H1 (cell line): ENCODE results near the gene ACRBP. TPM values are rescaled to one million over a fixed set of nuclear protein-coding genes. Genes with fewer than 3 reads are reported as not detected.

Source experiments
- CTCF ChIA-PET: fragments of 300-600 bp; sonication (Branson Sonifier 250); formaldehyde crosslinking; loops from one replicate; lab custom pipeline; 2021; ENCODE audit not compliant: partially characterized antibody; lab: Charles Lee
- POLR2A ChIA-PET: fragments of 300-600 bp; sonication (Branson Sonifier 250); formaldehyde crosslinking; loops from one replicate; lab custom pipeline; 2021; ENCODE audit warnings: inconsistent platforms; ENCODE audit not compliant: partially characterized antibody; lab: Charles Lee
- DNase-seq, 2 experiments: peaks; one replicate each; pipeline versions ENCODE4 v3.0.0 to v3.0.0-alpha.2; 2010 to 2022; ENCODE audit warnings: low spot score in 2 of 2, low read depth in 1 of 2, mixed read lengths in 1 of 2
- FAIRE-seq: peaks from 2 replicates; lab custom pipeline; 2011; peaks lifted over from hg19 to GRCh38; lab: Jason Lieb, UNC
- H2AFZ ChIP-seq: 2 replicates; pipeline ENCODE4 v1.8.1; 2012; ENCODE audit warnings: low read length, inconsistent platforms
- H2AK5ac ChIP-seq: 2 replicates; pipeline ENCODE4 v1.6.1; 2013; ENCODE audit warnings: low read depth, low read length
- H2BK120ac ChIP-seq: replicated peaks from 2 replicates; pipeline ENCODE3; 2013; ENCODE audit warnings: low read depth, low read length, inconsistent platforms
- H2BK12ac ChIP-seq: 2 replicates; pipeline ENCODE4 v1.6.1; 2013; ENCODE audit warnings: low read depth, low read length
- H2BK15ac ChIP-seq: 2 replicates; pipeline ENCODE4 v1.6.1; 2013; ENCODE audit warnings: low read length
- H2BK20ac ChIP-seq: 2 replicates; pipeline ENCODE4 v1.6.1; 2013; ENCODE audit warnings: low read length
- H2BK5ac ChIP-seq: 2 replicates; pipeline ENCODE4 v1.6.1; 2013; ENCODE audit warnings: low read depth, low read length
- H3K14ac ChIP-seq: 2 replicates; pipeline ENCODE4 v1.6.1; 2013; ENCODE audit warnings: inconsistent platforms; ENCODE audit not compliant: insufficient read length
- H3K18ac ChIP-seq: 2 replicates; pipeline ENCODE4 v1.6.1; 2013; ENCODE audit warnings: low read length; ENCODE audit errors: extremely low read depth
- H3K23ac ChIP-seq: 2 replicates; pipeline ENCODE4 v1.6.1; 2013; ENCODE audit warnings: inconsistent platforms; ENCODE audit not compliant: insufficient read length
- H3K23me2 ChIP-seq: 2 replicates; pipeline ENCODE4 v1.6.1; 2013; ENCODE audit warnings: low read depth, low read length
- H3K27ac ChIP-seq: 2 replicates; pipeline ENCODE4 v1.6.1; 2011; ENCODE audit warnings: low read depth, low read length, inconsistent platforms
- H3K27me3 ChIP-seq, 4 experiments: replicated peaks in 1 of 4; 1 replicate in 1 of 4; 2 replicates in 3 of 4; pipeline versions ENCODE4 v1.6.1 to v1.8.1; 2011 to 2013; ENCODE audit warnings: low read length in 3 of 4, mild to moderate bottlenecking in 3 of 4, inconsistent platforms in 2 of 4, mixed read lengths in 2 of 4, moderate library complexity in 1 of 4; ENCODE audit not compliant: control insufficient read depth in 3 of 4, insufficient read depth in 3 of 4; ENCODE audit errors: extremely low read depth in 1 of 4
- H3K36me3 ChIP-seq, 4 experiments: 2 replicates each; pipeline versions ENCODE4 v1.6.1 to v1.8.1; 2011 to 2013; ENCODE audit warnings: mild to moderate bottlenecking in 4 of 4, low read length in 3 of 4, moderate library complexity in 2 of 4, control low read depth in 1 of 4, inconsistent platforms in 1 of 4; ENCODE audit not compliant: insufficient read depth in 4 of 4, control insufficient read depth in 2 of 4
- H3K4ac ChIP-seq: replicated peaks from 2 replicates; pipeline ENCODE3; 2013; ENCODE audit warnings: low read length, low read depth, mixed read lengths, inconsistent platforms; ENCODE audit not compliant: insufficient read length
- H3K4me1 ChIP-seq, 4 experiments: replicated peaks in 1 of 4; 1 replicate in 1 of 4; 2 replicates in 3 of 4; pipeline versions ENCODE4 v1.6.1 to v1.8.1; 2011 to 2013; ENCODE audit warnings: low read length in 3 of 4, inconsistent platforms in 2 of 4, mixed read lengths in 1 of 4; ENCODE audit not compliant: insufficient read depth in 4 of 4, control insufficient read depth in 3 of 4
- H3K4me2 ChIP-seq, 2 experiments: 2 replicates each; pipeline versions ENCODE4 v1.6.1 to v1.8.1; 2011 to 2013; ENCODE audit warnings: low read depth in 2 of 2, low read length in 2 of 2, control low read depth in 1 of 2, inconsistent platforms in 1 of 2, mild to moderate bottlenecking in 1 of 2; ENCODE audit not compliant: insufficient read depth in 1 of 2
- H3K4me3 ChIP-seq, 4 experiments: fragments of 200-600, 300-600 bp in 1 of 4; sonication (generic), shearing (Covaris generic), sonication (Bioruptor Twin) in 1 of 4; 2 replicates each; pipeline versions ENCODE4 v1.5.1 to v1.8.1; 2011 to 2016; ENCODE audit warnings: low read length in 4 of 4, low read depth in 3 of 4, control low read depth in 2 of 4, inconsistent platforms in 2 of 4, mild to moderate bottlenecking in 2 of 4, mixed read lengths in 1 of 4, moderate library complexity in 1 of 4; ENCODE audit not compliant: insufficient read depth in 2 of 4; ENCODE audit errors: extremely low read depth in 1 of 4
- H3K56ac ChIP-seq: replicated peaks from 2 replicates; pipeline ENCODE3; 2013; ENCODE audit warnings: low read depth, mild to moderate bottlenecking, mixed read lengths, low read length, inconsistent platforms; ENCODE audit not compliant: insufficient read length
- H3K79me1 ChIP-seq: 2 replicates; pipeline ENCODE4 v1.6.1; 2013; ENCODE audit warnings: low read depth, low read length, control low read depth
- H3K79me2 ChIP-seq, 2 experiments: 2 replicates each; pipeline versions ENCODE4 v1.6.1 to v1.8.1; 2012 to 2013; ENCODE audit warnings: low read length in 2 of 2, mild to moderate bottlenecking in 2 of 2, inconsistent platforms in 1 of 2; ENCODE audit not compliant: insufficient read depth in 2 of 2, control insufficient read depth in 1 of 2
- H3K9ac ChIP-seq, 4 experiments: replicated peaks in 1 of 4; 1 replicate in 1 of 4; 2 replicates in 3 of 4; pipeline versions ENCODE4 v1.6.1 to v1.8.1; 2011 to 2013; ENCODE audit warnings: low read depth in 3 of 4, low read length in 3 of 4, control low read depth in 2 of 4, mild to moderate bottlenecking in 2 of 4, moderate library complexity in 2 of 4, inconsistent platforms in 1 of 4; ENCODE audit errors: extremely low read depth in 1 of 4
- H3K9me3 ChIP-seq, 2 experiments: 2 replicates each; pipeline versions ENCODE4 v1.6.1 to v1.8.1; 2012 to 2013; ENCODE audit warnings: mild to moderate bottlenecking in 2 of 2, moderate library complexity in 2 of 2, control low read depth in 1 of 2, inconsistent platforms in 1 of 2, low read depth in 1 of 2, low read length in 1 of 2, mixed read lengths in 1 of 2; ENCODE audit not compliant: insufficient read depth in 2 of 2
- H4K20me1 ChIP-seq, 2 experiments: replicated peaks in 1 of 2; 2 replicates each; pipeline versions ENCODE3 to v1.8.1; 2011 to 2013; ENCODE audit warnings: inconsistent platforms in 2 of 2, low read length in 2 of 2, mild to moderate bottlenecking in 1 of 2; ENCODE audit not compliant: insufficient read depth in 2 of 2, control insufficient read depth in 1 of 2
- H4K5ac ChIP-seq: 2 replicates; pipeline ENCODE4 v1.6.1; 2013; ENCODE audit warnings: low read length, low read depth, mixed read lengths, inconsistent platforms; ENCODE audit not compliant: insufficient read length
- H4K8ac ChIP-seq: 2 replicates; pipeline ENCODE4 v1.8.0; 2013; ENCODE audit warnings: mild to moderate bottlenecking, moderate library complexity, low read length, inconsistent platforms; ENCODE audit not compliant: insufficient read depth; ENCODE audit errors: extremely low read depth
- H4K91ac ChIP-seq: replicated peaks from 2 replicates; pipeline ENCODE3; 2013; ENCODE audit warnings: low read length, mixed read lengths, inconsistent platforms; ENCODE audit not compliant: insufficient read length
- CEBPB ChIP-seq: IDR thresholded peaks from 2 replicates; pipeline ENCODE4 v1.6.1; 2012; ENCODE audit warnings: low read depth, low read length
- E2F6 ChIP-seq: IDR thresholded peaks from 2 replicates; pipeline ENCODE4 v1.6.1; 2012; ENCODE audit warnings: inconsistent platforms
- EP300 ChIP-seq, 2 experiments: IDR thresholded peaks; 1 replicate in 1 of 2; 2 replicates in 1 of 2; pipeline ENCODE4 v1.6.1; 2011 to 2012; ENCODE audit warnings: low read depth in 2 of 2, low read length in 2 of 2, mild to moderate bottlenecking in 2 of 2, borderline replicate concordance in 1 of 2, inconsistent platforms in 1 of 2, moderate library complexity in 1 of 2
- JUND ChIP-seq: IDR thresholded peaks from 2 replicates; pipeline ENCODE4 v1.6.1; 2011; ENCODE audit warnings: mild to moderate bottlenecking, improper control_type of control experiment, low read length
- POLR2A ChIP-seq, 2 experiments: IDR thresholded peaks; 1 replicate in 1 of 2; 2 replicates in 1 of 2; pipeline ENCODE4 v1.6.1; 2011; ENCODE audit warnings: low read depth in 2 of 2, low read length in 2 of 2, mild to moderate bottlenecking in 2 of 2; ENCODE audit errors: control extremely low read depth in 1 of 2
- POLR2AphosphoS5 ChIP-seq: IDR thresholded peaks from 2 replicates; pipeline ENCODE4 v1.6.1; 2011; ENCODE audit warnings: low read depth, low read length
- POU5F1 ChIP-seq: IDR thresholded peaks from 2 replicates; pipeline ENCODE4 v1.6.1; 2011; ENCODE audit warnings: low read depth, mild to moderate bottlenecking, low read length, moderate library complexity
- RFX5 ChIP-seq: IDR thresholded peaks from 2 replicates; pipeline ENCODE4 v1.6.1; 2011; ENCODE audit warnings: low read depth, low read length, improper control_type of control experiment, borderline replicate concordance
- TAF1 ChIP-seq: IDR thresholded peaks from 2 replicates; pipeline ENCODE4 v1.6.1; 2011; ENCODE audit warnings: mild to moderate bottlenecking, low read depth, low read length
- TAF7 ChIP-seq: optimal IDR thresholded peaks from 2 replicates; pipeline ENCODE3; 2011; ENCODE audit warnings: low read depth, mild to moderate bottlenecking, inconsistent platforms, low read length, moderate library complexity, borderline replicate concordance
- TCF12 ChIP-seq: IDR thresholded peaks from 2 replicates; pipeline ENCODE4 v1.6.1; 2011; ENCODE audit warnings: low read depth, mild to moderate bottlenecking, low read length
- WGBS, 2 experiments: shearing (Covaris generic) in 1 of 2; methylation state at CpG; one replicate each; pipeline versions ENCODE4 v1.1.6 to v1.1.7; 2013 to 2015; ENCODE audit warnings: low lambda C conversion rate in 2 of 2, mixed read lengths in 2 of 2, inconsistent platforms in 1 of 2, low coverage in 1 of 2, missing lambda C conversion rate in 1 of 2; ENCODE audit not compliant: insufficient replicate concordance in 2 of 2, insufficient coverage in 1 of 2, insufficient read length in 1 of 2; ENCODE audit errors: extremely low coverage in 1 of 2, missing lambda C conversion rate in 1 of 2; 5-methylcytosine and 5-hydroxymethylcytosine counted together
- polyA plus RNA-seq, 7 experiments: library from polyadenylated mRNA; depleted of rRNA in 3 of 7; stranded (reverse) in 5 of 7; unstranded in 2 of 7; fragments of >200 nt in 5 of 7; fragments of 200-250 nt in 2 of 7; gene quantifications; 1 replicate in 5 of 7; 2 replicates in 1 of 7; 4 replicates in 1 of 7; pipeline versions ENCODE4 v1.2.1 to v1.2.3, GENCODE V29; 2011 to 2013; ENCODE audit warnings: missing spikeins in 2 of 7, mixed read lengths in 2 of 7
- total RNA-seq: library from RNA; stranded (reverse); fragmentation: NEBNext Ultra II Directional; extraction: Animal tissue kit (Norgen Biotek cat#: 25700); gene quantifications from 2 replicates; pipeline ENCODE4 v1.2.1, GENCODE V29; 2021
- TF ChIP-seq, protein P1 (sequence below): IDR thresholded peaks from 2 replicates; pipeline ENCODE4 v1.6.1; 2012; ENCODE audit warnings: inconsistent platforms

The ACRBP gene
- total and polyA plus RNA-seq, 2 of the 8 experiments (the other 6 are each of a cell fraction or from before 2014, with no cell fraction given), result 0.80 to 5.2 TPM

DNA sequence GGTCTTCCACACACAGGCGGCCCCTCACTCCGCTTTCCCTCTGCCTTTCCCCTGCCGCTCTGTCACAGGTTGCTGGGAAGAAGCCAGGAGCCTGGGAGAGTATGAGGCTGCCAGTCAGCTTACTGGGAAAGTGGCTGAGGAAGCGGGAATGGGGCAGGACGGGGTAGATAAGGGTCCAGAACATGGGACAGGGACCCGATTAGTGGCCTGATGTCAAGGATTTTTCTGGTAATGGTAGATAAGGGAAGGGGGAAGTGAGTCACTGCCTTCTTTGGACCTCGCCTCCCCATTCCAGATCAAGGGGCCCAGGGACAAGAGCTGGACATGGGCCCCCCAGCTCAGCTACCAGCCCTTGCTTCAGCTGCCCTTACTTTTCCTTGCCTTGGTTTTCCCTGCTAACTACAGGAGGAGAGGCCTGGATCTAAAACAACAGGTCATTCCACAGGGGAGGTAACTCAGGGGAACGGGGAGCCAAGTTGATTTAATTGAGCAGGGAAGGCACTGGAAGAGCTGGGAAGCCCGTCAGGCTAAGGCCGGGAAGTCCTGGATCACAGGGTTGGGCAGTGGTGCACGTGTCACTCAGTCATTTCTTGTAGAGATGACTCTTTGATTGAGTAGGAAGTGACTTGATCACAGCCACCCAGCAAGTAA is 8.0 kb downstream of the ACRBP start:
- H3K4me1 ChIP-seq, result peaks cover 0 to 8% (median 2%) of the 10 kb centered on the region in 4 experiments; a peak in 3 of 7 replicates
- CTCF ChIA-PET, result interaction anchor here (0.7 to 4.1 kb wide), 5 partner anchors 8 to 68 kb away, joined by 3 to 42 read pairs (median 5); no protein-coding TSS in a partner anchor
- no peak overlapping the region for H3K4me2 ChIP-seq

More for the DNA sequence above, 8.0 kb downstream of the ACRBP start:
- Histone ChIP-seq H3K4me3 (no peak overlapping the region), H2BK12ac (no peak overlapping the region), H3K23ac (no peak overlapping the region), H2BK15ac (no peak overlapping the region), H4K5ac (no peak overlapping the region), H3K4ac (no peak overlapping the region), H4K8ac (no peak overlapping the region), H3K56ac (no peak overlapping the region), H3K79me2 (no peaks in the 10 kb centered on the region), H2BK5ac (no peak overlapping the region), H2AK5ac (no peak overlapping the region), H3K79me1 (no peaks in the 10 kb centered on the region), H3K27me3 (no peaks in the 10 kb centered on the region), H3K27ac (no peak overlapping the region), H3K18ac (no peak overlapping the region), H2BK120ac (no peak overlapping the region), H2BK20ac (no peak overlapping the region), H3K36me3 (no peaks in the 10 kb centered on the region), H3K14ac (no peak overlapping the region), H4K20me1 (no peaks in the 10 kb centered on the region), H4K91ac (no peak overlapping the region), H3K9ac (no peak overlapping the region), H2AFZ (no peak overlapping the region), H3K23me2 (no peaks in the 10 kb centered on the region), H3K9me3 (no peaks in the 10 kb centered on the region)
- 84% methylated on average over 10 of the region's 11 CpGs; no CpG with 5 or more reads in 1 of the 2 experiments for WGBS, 2 experiments
- POLR2A ChIA-PET, result interaction anchor here (1.1 to 1.7 kb wide), 4 partner anchors 8 to 290 kb away, joined by 3 to 5 read pairs (median 3); no protein-coding TSS in a partner anchor
- FAIRE-seq, result no peak
- no peak for TF ChIP-seq POU5F1
- no peak for TF ChIP-seq TCF12
- TF ChIP-seq, protein P1, sequence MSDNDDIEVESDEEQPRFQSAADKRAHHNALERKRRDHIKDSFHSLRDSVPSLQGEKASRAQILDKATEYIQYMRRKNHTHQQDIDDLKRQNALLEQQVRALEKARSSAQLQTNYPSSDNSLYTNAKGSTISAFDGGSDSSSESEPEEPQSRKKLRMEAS, result no peak
- TF ChIP-seq E2F6, result no peak
- TF ChIP-seq RFX5, result no peak
- no peak for TF ChIP-seq TAF1
- no peak for TF ChIP-seq CEBPB
- no peak for TF ChIP-seq TAF7
- no peak for TF ChIP-seq POLR2AphosphoS5
- no peak for TF ChIP-seq JUND
- TF ChIP-seq POLR2A (IDR thresholded peaks at IDR 0.05; ENCODE audit: control extremely low read depth in 1 of 2, low read depth in 2 of 2, low read length in 2 of 2), result no peak
- no peak for TF ChIP-seq EP300 (IDR thresholded peaks at IDR 0.05; ENCODE audit: borderline replicate concordance in 1 of 2, low read depth in 2 of 2, low read length in 2 of 2)
- DNase-seq, result no peak
